Raji (cell line): ENCODE results near the gene CSTF2.

Experiments
- POLR2A ChIP-seq: IDR thresholded peaks from 2 replicates; pipeline ENCODE4 v1.6.1; 2011; ENCODE audit warnings: low read depth, low read length, control low read depth; ENCODE audit not compliant: insufficient read depth

CSTF2 gene

GRCh38 chrX:100819837-100820666 lies at the start of gene CSTF2:
TSS of gene CSTF2 (plus strand) at chrX:100820391. CDS start at chrX:100820417, 26 bp downstream.
- TF ChIP-seq POLR2A = peak; percentile 86

DNA sequence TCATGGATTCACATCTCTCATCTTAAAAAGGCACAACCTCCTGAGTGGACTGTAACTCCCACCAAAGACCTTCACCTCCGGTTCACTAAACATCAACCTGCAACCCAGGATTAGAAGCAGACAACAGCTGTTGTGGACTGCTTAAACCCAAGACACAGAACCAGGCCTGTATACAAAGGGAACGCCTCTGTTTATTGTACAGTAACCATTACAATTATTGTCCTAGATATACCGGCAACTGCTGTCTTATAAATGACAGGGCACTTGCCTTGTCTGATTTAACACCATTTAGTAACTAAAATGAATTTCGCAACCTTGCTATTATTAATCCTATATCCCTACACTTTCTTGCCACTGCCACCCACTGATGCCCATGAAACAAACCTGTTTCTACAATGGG lies 22.8 kb upstream of the CSTF2 start:
- TF ChIP-seq POLR2A = no peak

DNA sequence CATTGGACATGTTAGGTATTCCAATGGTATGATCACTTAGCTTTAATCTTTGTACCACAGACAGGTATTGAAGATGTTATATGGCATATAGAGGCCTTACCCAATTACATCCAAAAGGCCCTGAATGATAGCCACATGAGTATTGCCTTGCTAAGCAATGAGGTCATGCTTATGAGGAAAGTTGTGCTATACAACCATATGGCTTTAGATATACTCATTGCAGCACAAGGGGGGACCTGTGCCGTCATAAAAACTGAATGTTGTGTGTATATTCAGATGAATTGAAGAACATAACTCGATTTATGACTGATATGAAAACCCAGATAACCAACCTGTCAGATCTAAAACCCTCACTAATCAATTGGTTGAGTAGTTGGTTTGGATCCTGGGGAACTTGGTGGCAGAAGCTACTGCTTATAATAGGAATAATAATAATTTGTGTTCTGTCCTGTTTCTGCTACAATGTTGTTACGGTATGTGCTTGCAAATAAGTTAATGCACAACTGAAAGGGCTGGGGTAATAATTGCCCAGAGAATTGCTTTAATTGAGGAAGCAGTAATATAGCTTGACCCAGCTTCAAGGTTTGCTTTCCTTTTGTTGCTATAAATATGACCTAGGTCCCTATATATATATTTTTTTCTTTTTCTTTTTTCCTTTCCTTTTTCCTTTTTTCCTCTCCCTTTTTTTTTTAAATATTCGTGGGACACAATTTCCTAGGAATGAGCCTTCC lies 21.5 kb upstream of the CSTF2 start:
- no peak for TF ChIP-seq POLR2A

GRCh38 chrX:100802843-100803242 lies 17.3 kb upstream of the CSTF2 start:
- no peak for TF ChIP-seq POLR2A

- no peak for TF ChIP-seq POLR2A
Observed at GRCh38 chrX:100804780-100805179, 15.4 kb upstream of the CSTF2 start.

DNA sequence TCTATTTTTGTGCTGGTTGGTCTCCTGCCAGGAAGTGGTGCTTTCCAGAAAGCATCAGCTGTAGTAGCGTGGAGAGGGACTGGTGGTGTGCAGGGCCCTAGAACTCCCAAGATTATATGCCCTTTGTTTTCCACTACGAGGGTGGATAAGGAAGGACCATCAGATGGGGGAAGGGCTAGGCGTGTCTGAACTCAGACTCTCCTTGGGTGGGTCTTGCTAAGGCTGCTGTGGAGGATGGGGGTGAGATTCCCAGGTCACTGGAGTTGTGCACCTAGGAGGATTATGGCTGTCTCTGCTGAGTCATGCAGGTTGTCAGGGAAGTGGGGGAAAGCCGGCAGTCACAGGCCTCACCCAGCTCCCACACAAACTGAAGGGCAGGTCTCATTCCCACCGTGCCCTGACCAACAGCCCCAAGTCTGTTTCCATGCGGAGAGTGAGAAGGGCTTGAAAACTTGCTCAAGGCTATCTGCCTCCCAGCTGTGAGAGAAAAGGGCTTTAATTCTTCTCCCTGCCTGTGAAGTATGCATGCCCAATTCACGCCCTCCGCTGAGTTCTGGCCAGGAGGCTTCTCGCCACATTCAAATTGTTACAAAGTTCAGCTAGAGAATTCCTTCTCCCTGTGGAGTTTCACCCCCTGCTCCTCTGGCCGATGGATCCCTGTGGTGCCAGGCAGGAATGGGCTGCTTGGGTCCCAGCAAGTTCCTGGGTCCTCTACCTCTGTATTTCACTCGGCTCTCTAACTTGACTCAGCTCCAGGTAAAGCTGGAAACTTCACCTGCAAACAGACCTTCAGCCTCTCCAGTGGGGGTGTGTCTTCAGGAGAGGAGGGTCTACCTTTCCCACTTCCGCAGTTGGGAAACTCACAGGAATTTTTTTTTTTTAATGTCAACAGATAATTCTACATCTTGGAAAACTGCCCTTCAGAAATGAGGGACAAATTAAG lies 7.7 kb upstream of the CSTF2 start:
- no peak for TF ChIP-seq POLR2A

- no peak for TF ChIP-seq POLR2A
Observed at GRCh38 chrX:100817340-100817739, 2.9 kb upstream of the CSTF2 start.

- TF ChIP-seq POLR2A = no peak
Observed at GRCh38 chrX:100819534-100819836, 706 bp upstream of the CSTF2 start.

GRCh38 chrX:100829730-100830129 lies 9.5 kb downstream of the CSTF2 start:
- TF ChIP-seq POLR2A = no peak

DNA sequence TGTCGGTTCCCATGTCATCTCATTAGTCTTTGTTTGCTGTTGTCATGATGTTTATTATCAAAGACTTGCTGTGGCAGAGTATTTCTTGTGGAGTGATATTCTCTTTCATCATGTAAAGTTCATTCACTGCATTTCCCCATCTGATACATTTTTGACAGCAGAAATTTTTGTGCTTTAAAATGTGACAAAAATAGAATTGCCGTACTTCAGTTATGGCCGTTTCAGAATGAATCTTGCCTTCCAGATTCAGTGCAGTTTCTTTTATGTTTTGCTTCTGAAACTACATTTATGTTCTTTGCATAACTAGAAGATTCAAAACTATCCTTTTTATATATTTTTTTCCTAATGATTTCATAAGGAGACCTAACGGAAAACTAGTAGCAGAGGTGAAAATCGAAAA lies 10.0 kb downstream of the CSTF2 start:
- TF ChIP-seq POLR2A = no peak

DNA sequence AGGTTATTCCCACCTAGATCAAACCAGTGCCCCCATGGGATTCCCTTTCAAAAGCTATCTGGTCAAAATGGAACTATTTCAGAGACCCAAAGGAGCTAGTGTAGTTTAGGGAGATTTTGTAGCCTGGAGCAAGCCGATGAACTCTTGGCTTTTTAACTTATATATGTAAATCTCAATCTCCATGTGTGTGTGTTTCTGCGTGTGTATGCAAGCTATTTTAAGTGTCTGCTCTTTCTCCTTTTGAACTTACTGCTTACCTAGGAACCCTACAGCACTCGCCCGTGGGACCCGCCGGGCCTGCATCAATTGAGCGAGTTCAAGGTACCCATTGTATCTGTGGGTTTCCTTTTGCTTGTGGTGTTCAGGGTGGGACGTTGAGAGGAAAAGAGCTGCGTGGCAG lies 10.4 kb downstream of the CSTF2 start:
- no peak for TF ChIP-seq POLR2A

DNA sequence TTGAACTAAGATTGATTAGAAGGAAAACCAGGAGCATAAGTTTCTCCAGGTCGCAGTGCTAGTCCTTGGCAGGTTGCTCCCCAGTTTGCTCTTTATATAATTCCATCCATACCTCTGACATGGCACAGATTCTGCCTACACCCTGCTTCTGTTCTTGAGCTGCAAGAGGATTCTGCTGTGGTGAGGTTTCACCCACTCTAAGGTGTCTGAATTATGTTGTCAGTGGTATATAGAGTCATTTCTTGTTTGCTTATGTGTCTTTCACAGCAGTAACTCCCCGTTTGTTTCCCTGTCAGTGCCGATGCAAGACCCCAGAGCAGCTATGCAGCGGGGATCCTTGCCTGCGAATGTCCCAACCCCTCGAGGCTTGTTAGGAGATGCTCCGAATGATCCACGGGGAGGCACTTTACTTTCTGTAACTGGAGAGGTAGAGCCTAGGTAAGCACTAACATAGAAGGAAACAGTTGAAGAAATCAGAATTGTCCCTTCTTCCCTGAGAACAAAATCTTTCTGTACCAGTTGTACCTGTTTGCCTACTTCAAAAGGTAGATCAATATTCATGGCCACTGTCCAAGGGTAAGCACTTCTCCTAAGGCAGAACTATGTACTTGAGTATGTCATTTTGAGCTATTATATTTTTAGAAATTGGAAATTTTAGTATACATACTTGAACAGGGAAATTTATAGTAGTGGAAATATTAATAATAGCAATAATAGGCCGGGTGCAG lies 11.2 kb downstream of the CSTF2 start:
- TF ChIP-seq POLR2A = no peak

DNA sequence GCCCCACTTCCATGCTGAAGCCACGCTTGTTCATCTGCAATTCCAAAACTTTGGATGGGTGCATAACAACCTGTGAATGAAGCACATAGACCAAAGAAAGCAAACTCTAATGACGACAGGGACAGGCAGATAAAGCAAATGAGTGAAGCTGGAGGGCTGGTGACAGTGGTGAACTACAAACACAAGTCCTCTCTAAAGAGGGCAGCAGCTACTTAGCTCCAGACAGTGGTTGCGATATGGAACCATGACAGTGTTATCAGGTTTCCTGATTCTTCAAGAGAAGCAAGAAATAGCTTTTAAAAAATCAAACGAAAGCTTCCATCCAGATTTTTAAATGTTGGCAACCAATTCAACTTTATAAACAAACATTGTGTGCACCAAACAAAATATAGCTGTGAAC lies 30.1 kb downstream of the CSTF2 start:
- TF ChIP-seq POLR2A = no peak

DNA sequence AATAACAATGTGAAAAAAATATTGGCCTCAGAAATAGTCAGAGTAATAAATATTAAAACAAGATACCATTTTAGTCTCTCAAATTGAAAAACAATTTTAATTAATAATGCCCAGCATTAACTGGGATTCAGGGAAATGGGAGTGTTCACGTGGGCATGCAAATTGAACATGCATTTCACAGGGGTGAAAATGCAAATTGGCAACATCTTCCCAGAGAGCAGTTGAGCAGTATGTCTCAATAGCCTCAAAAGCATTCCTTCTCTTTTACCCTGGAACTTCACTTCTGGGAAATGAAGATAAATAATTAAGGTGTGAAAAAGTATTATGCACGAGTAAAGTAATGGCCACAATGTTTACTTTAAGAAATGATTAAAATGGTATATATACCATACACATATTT lies 32.6 kb downstream of the CSTF2 start:
- no peak for TF ChIP-seq POLR2A
